GM12878 (cell line): ENCODE data around the gene KIF12. TPM values are rescaled to one million over a fixed set of nuclear protein-coding genes. Genes with fewer than 3 reads are reported as not detected.

Source experiments
- ATAC-seq: fragments of 200-7000 bp; cut with Tn5 transposase; 3 replicates; pipeline ENCODE4 v1.9.1; 2020; ENCODE audit warnings: mild to moderate bottlenecking, moderate library complexity
- BruUV-seq: library from RNA; stranded (reverse); fragments of 400-500 nt; replicated peaks from 2 replicates; lab custom pipeline; 2021; lab: Mats Ljungman, UMichigan
- CTCF ChIA-PET: fragments of 300-600 bp; sonication (Branson Sonifier 250); formaldehyde crosslinking; extraction: SDS; loops from one replicate; lab custom pipeline; 2021; ENCODE audit warnings: inconsistent platforms; lab: Yijun Ruan, JAX
- POLR2A ChIA-PET: fragments of 350-600 bp; formaldehyde crosslinking; extraction: SDS; loops from one replicate; lab custom pipeline; 2021; ENCODE audit warnings: inconsistent platforms; lab: Charles Lee
- RAD21 ChIA-PET: fragments of 300-600 bp; sonication (Branson Sonifier 250); formaldehyde crosslinking; loops from one replicate; lab custom pipeline; 2023; ENCODE audit warnings: antibody characterized with exemption; ENCODE audit not compliant: unreplicated experiment; lab: Charles Lee
- SMC1A ChIA-PET: fragments of 300-600 bp; sonication (Branson Sonifier 250); formaldehyde crosslinking; loops from one replicate; lab custom pipeline; 2023; ENCODE audit not compliant: unreplicated experiment, uncharacterized antibody; lab: Charles Lee
- DNase-seq: peaks from one replicate; pipeline ENCODE4 v3.0.0-alpha.2; 2011; ENCODE audit warnings: low read depth, low spot score
- FAIRE-seq: peaks from 3 replicates; lab custom pipeline; 2011; peaks lifted over from hg19 to GRCh38; lab: Jason Lieb, UNC
- H2AFZ ChIP-seq: 2 replicates; pipeline ENCODE4 v1.6.0; 2011; ENCODE audit warnings: low read depth, low read length, control low read depth; ENCODE audit not compliant: control insufficient read depth
- H3K27ac ChIP-seq: 2 replicates; pipeline ENCODE4 v1.5.1; 2011; ENCODE audit warnings: control low read depth; ENCODE audit not compliant: control insufficient read depth, insufficient read depth
- H3K27me3 ChIP-seq, 2 experiments: replicated peaks in 1 of 2; 2 replicates each; pipeline versions ENCODE4 v1.6.0 to v1.6.1; 2011; ENCODE audit warnings: low read length in 1 of 2; ENCODE audit not compliant: control insufficient read depth in 2 of 2, insufficient read depth in 2 of 2
- H3K36me3 ChIP-seq, 2 experiments: 2 replicates each; pipeline ENCODE4 v1.5.1; 2011; ENCODE audit warnings: low read length in 1 of 2; ENCODE audit not compliant: control insufficient read depth in 2 of 2, insufficient read depth in 2 of 2
- H3K4me1 ChIP-seq: 2 replicates; pipeline ENCODE4 v1.6.1; 2011; ENCODE audit warnings: mild to moderate bottlenecking, low read length, moderate library complexity, mixed read lengths; ENCODE audit not compliant: control insufficient read depth, insufficient read depth
- H3K4me2 ChIP-seq: 2 replicates; pipeline ENCODE4 v1.6.0; 2011; ENCODE audit warnings: control low read depth; ENCODE audit not compliant: control insufficient read depth, insufficient read depth
- H3K4me3 ChIP-seq: fragments of 200-600 bp; sonication (generic); 2 replicates; pipeline ENCODE4 v1.5.1; 2016
- H3K79me2 ChIP-seq: 2 replicates; pipeline ENCODE4 v1.6.0; 2011; ENCODE audit warnings: low read length; ENCODE audit not compliant: control insufficient read depth, insufficient read depth
- H3K9ac ChIP-seq: 2 replicates; pipeline ENCODE4 v1.8.0; 2011; ENCODE audit warnings: low read length, control low read depth, mixed read lengths; ENCODE audit not compliant: control insufficient read depth, insufficient read depth
- H3K9me3 ChIP-seq: replicated peaks from 3 replicates; pipeline ENCODE4 v1.5.1; 2011; ENCODE audit warnings: mild to moderate bottlenecking, low read length; ENCODE audit not compliant: control insufficient read depth, insufficient read depth
- H4K20me1 ChIP-seq: 2 replicates; pipeline ENCODE4 v1.6.0; 2011; ENCODE audit not compliant: control insufficient read depth, insufficient read depth
- BCL11A ChIP-seq: IDR thresholded peaks from 2 replicates; pipeline ENCODE4 v1.6.1; 2011; ENCODE audit warnings: low read depth, low read length
- CHD2 ChIP-seq: IDR thresholded peaks from 2 replicates; pipeline ENCODE4 v1.6.1; 2011; ENCODE audit warnings: low read depth, low read length, improper control_type of control experiment, borderline replicate concordance
- NRF1 ChIP-seq: conservative IDR thresholded peaks from 2 replicates; pipeline ENCODE4 v1.6.1; 2011; ENCODE audit warnings: mild to moderate bottlenecking, low read depth, low read length, improper control_type of control experiment
- SMC3 ChIP-seq: IDR thresholded peaks from 2 replicates; pipeline ENCODE4 v1.6.1; 2011; ENCODE audit warnings: low read length, improper control_type of control experiment, borderline replicate concordance
- TAF1 ChIP-seq: IDR thresholded peaks from 2 replicates; pipeline ENCODE4 v1.6.1; 2011; ENCODE audit warnings: mild to moderate bottlenecking, low read depth, low read length, borderline replicate concordance
- TBL1XR1 ChIP-seq: IDR thresholded peaks from 2 replicates; pipeline ENCODE4 v1.6.1; 2012; ENCODE audit warnings: low read depth, low read length, improper control_type of control experiment
- WGBS: methylation state at CpG from one replicate; pipeline ENCODE4 v1.1.6; 2016; ENCODE audit warnings: low lambda C conversion rate; ENCODE audit not compliant: insufficient replicate concordance, insufficient coverage; ENCODE audit errors: missing lambda C conversion rate; 5-methylcytosine and 5-hydroxymethylcytosine counted together
- in situ Hi-C: fragments of 300-500 bp; cut with MboI; formaldehyde crosslinking; loops from 9 replicates; pipeline ENCODE4 v1.14.3; 2018; ENCODE audit warnings: mixed read lengths
- intact Hi-C: fragments of 100-400 bp; cut with micrococcal nuclease; formaldehyde crosslinking; loops from one replicate; pipeline ENCODE4 v1.14.2; 2022; ENCODE audit not compliant: unreplicated experiment
- polyA plus RNA-seq, 11 experiments: library from polyadenylated mRNA; depleted of rRNA in 4 of 11; unstranded in 6 of 11; stranded (reverse) in 5 of 11; fragments of >200 nt; fragmentation: Nextera tagmentation in 4 of 11; fragmentation: Illumina TruSeq in 1 of 11; extraction: Ambion mirVana in 4 of 11; extraction: Trizol in 1 of 11; gene quantifications; 1 replicate in 1 of 11; 2 replicates in 10 of 11; pipeline versions ENCODE4 v1.2.1 to v1.2.3, GENCODE V29; 2011 to 2016; ENCODE audit warnings: inconsistent platforms in 2 of 11, missing spikeins in 2 of 11, low read depth in 1 of 11
- total RNA-seq, 4 experiments: library from RNA; depleted of rRNA in 3 of 4; stranded (reverse); fragments of >200 nt in 3 of 4; fragmentation: Illumina TruSeq in 1 of 4; extraction: Trizol in 1 of 4; gene quantifications; 2 replicates each; pipeline versions ENCODE4 v1.2.1 to v1.2.3, GENCODE V29; 2013 to 2021
- TF ChIP-seq, protein P1 (sequence below): fragments of 450-650 bp; IDR thresholded peaks from 2 replicates; pipeline ENCODE4 v1.6.1; 2016; ENCODE audit warnings: mild to moderate bottlenecking
- TF ChIP-seq, protein P2 (sequence below): fragments of 450-650 bp; formaldehyde crosslinking; IDR thresholded peaks from 2 replicates; pipeline ENCODE4 v1.4.0; 2020; ENCODE audit warnings: mild to moderate bottlenecking, moderate library complexity
- TF ChIP-seq, protein P3 (sequence below): IDR thresholded peaks from 2 replicates; pipeline ENCODE4 v1.6.1; 2011; ENCODE audit warnings: borderline replicate concordance, low read depth, mild to moderate bottlenecking, moderate library complexity, low read length; ENCODE audit not compliant: insufficient read depth, poor library complexity, severe bottlenecking
- TF ChIP-seq, protein P4 (sequence below): fragments of 450-650 bp; IDR thresholded peaks from 2 replicates; pipeline ENCODE4 v1.6.1; 2018; ENCODE audit warnings: mild to moderate bottlenecking, low read depth, moderate library complexity; ENCODE audit not compliant: partially characterized antibody
- TF ChIP-seq, protein P5 (sequence below): fragments of 450-650 bp; IDR thresholded peaks from 2 replicates; pipeline ENCODE4 v1.6.1; 2018; ENCODE audit warnings: borderline replicate concordance, mild to moderate bottlenecking; ENCODE audit not compliant: partially characterized antibody

The KIF12 gene
- total and polyA plus RNA-seq, 10 of the 15 experiments (the other 5 are each of a cell fraction or from before 2014, with no cell fraction given) = not detected

DNA sequence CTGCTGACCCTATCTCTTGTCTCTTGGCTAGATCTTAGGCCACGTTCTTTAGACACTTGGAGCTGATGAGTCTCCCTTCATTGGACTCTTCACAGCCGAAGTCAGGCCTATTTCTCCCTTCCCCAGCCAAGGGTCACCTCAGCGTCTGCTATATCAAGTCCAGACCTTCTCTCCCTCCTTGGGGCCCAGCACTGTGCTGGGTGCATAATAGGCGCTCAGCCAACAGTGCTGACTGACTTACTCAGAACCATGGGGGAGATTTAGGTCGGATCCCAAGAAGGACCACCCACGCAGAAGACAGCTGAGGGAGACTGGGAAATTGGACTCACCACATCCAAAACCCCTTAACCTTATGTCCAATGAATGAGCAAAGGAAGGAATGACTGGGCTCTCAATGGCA, 15.4 kb downstream of the KIF12 start:
- FAIRE-seq (no peak), DNase-seq (no peak), ATAC-seq (no peak)
- H3K27me3 ChIP-seq = peaks cover 0 to 5% of the 10 kb centered on the region in 2 experiments; a peak in 3 of 4 replicates
- WGBS = 19% methylated on average over 6 of the region's 6 CpGs
- ChIA-PET SMC1A (interaction anchor here (0.7 to 2.2 kb wide), 3 partner anchors 23 to 208 kb away, joined by 3 to 8 read pairs (median 7); no protein-coding TSS in a partner anchor), RAD21 (interaction anchor here (1.0 to 3.8 kb wide), 2 partner anchors 207 to 215 kb away, joined by 3 to 24 read pairs; no protein-coding TSS in a partner anchor), CTCF (interaction anchor here (0.8 to 4.3 kb wide), 12 partner anchors 11 to 570 kb away, joined by 3 to 61 read pairs (median 4); partner anchors contain the start of gene COL27A1), POLR2A (no interaction called here)
- H3K36me3 ChIP-seq = no peaks in the 10 kb centered on the region
- no peak overlapping the region for H3K9ac ChIP-seq
- H4K20me1 ChIP-seq = no peaks in the 10 kb centered on the region
- no peak overlapping the region for H2AFZ ChIP-seq
- no peaks in the 10 kb centered on the region for H3K9me3 ChIP-seq
- no peak overlapping the region for H3K4me2 ChIP-seq
- intact Hi-C loops (no loop called here), in situ Hi-C loops (loop anchor here (25.0 kb wide), 1 partner anchor 204 kb away; no protein-coding TSS in a partner anchor)
- no peak overlapping the region for H3K4me3 ChIP-seq
- no peaks in the 10 kb centered on the region for H3K79me2 ChIP-seq
- no peaks in the 10 kb centered on the region for H3K4me1 ChIP-seq
- no TSS peak for BruUV-seq
- no peak overlapping the region for H3K27ac ChIP-seq
- TF ChIP-seq, protein P1, sequence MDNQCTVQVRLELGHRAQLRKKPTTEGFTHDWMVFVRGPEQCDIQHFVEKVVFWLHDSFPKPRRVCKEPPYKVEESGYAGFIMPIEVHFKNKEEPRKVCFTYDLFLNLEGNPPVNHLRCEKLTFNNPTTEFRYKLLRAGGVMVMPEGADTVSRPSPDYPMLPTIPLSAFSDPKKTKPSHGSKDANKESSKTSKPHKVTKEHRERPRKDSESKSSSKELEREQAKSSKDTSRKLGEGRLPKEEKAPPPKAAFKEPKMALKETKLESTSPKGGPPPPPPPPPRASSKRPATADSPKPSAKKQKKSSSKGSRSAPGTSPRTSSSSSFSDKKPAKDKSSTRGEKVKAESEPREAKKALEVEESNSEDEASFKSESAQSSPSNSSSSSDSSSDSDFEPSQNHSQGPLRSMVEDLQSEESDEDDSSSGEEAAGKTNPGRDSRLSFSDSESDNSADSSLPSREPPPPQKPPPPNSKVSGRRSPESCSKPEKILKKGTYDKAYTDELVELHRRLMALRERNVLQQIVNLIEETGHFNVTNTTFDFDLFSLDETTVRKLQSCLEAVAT = no peak
- TF ChIP-seq, protein P2, sequence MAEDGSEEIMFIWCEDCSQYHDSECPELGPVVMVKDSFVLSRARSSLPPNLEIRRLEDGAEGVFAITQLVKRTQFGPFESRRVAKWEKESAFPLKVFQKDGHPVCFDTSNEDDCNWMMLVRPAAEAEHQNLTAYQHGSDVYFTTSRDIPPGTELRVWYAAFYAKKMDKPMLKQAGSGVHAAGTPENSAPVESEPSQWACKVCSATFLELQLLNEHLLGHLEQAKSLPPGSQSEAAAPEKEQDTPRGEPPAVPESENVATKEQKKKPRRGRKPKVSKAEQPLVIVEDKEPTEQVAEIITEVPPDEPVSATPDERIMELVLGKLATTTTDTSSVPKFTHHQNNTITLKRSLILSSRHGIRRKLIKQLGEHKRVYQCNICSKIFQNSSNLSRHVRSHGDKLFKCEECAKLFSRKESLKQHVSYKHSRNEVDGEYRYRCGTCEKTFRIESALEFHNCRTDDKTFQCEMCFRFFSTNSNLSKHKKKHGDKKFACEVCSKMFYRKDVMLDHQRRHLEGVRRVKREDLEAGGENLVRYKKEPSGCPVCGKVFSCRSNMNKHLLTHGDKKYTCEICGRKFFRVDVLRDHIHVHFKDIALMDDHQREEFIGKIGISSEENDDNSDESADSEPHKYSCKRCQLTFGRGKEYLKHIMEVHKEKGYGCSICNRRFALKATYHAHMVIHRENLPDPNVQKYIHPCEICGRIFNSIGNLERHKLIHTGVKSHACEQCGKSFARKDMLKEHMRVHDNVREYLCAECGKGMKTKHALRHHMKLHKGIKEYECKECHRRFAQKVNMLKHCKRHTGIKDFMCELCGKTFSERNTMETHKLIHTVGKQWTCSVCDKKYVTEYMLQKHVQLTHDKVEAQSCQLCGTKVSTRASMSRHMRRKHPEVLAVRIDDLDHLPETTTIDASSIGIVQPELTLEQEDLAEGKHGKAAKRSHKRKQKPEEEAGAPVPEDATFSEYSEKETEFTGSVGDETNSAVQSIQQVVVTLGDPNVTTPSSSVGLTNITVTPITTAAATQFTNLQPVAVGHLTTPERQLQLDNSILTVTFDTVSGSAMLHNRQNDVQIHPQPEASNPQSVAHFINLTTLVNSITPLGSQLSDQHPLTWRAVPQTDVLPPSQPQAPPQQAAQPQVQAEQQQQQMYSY (CRISPR knock-in tag) = no peak
- TF ChIP-seq NRF1 (no peak), TBL1XR1 (no peak), BCL11A (no peak), TAF1 (no peak), SMC3 (no peak), CHD2 (no peak)
- TF ChIP-seq, protein P3, sequence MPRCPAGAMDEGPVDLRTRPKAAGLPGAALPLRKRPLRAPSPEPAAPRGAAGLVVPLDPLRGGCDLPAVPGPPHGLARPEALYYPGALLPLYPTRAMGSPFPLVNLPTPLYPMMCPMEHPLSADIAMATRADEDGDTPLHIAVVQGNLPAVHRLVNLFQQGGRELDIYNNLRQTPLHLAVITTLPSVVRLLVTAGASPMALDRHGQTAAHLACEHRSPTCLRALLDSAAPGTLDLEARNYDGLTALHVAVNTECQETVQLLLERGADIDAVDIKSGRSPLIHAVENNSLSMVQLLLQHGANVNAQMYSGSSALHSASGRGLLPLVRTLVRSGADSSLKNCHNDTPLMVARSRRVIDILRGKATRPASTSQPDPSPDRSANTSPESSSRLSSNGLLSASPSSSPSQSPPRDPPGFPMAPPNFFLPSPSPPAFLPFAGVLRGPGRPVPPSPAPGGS = no peak
- TF ChIP-seq, protein P4, sequence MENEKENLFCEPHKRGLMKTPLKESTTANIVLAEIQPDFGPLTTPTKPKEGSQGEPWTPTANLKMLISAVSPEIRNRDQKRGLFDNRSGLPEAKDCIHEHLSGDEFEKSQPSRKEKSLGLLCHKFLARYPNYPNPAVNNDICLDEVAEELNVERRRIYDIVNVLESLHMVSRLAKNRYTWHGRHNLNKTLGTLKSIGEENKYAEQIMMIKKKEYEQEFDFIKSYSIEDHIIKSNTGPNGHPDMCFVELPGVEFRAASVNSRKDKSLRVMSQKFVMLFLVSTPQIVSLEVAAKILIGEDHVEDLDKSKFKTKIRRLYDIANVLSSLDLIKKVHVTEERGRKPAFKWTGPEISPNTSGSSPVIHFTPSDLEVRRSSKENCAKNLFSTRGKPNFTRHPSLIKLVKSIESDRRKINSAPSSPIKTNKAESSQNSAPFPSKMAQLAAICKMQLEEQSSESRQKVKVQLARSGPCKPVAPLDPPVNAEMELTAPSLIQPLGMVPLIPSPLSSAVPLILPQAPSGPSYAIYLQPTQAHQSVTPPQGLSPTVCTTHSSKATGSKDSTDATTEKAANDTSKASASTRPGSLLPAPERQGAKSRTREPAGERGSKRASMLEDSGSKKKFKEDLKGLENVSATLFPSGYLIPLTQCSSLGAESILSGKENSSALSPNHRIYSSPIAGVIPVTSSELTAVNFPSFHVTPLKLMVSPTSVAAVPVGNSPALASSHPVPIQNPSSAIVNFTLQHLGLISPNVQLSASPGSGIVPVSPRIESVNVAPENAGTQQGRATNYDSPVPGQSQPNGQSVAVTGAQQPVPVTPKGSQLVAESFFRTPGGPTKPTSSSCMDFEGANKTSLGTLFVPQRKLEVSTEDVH = no peak
- TF ChIP-seq, protein P5, sequence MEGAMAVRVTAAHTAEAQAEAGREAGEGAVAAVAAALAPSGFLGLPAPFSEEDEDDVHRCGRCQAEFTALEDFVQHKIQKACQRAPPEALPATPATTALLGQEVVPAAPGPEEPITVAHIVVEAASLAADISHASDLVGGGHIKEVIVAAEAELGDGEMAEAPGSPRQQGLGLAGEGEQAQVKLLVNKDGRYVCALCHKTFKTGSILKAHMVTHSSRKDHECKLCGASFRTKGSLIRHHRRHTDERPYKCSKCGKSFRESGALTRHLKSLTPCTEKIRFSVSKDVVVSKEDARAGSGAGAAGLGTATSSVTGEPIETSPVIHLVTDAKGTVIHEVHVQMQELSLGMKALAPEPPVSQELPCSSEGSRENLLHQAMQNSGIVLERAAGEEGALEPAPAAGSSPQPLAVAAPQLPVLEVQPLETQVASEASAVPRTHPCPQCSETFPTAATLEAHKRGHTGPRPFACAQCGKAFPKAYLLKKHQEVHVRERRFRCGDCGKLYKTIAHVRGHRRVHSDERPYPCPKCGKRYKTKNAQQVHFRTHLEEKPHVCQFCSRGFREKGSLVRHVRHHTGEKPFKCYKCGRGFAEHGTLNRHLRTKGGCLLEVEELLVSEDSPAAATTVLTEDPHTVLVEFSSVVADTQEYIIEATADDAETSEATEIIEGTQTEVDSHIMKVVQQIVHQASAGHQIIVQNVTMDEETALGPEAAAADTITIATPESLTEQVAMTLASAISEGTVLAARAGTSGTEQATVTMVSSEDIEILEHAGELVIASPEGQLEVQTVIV = no peak
